ENCODE results near the gene DAZL.

DAZL gene

DNA sequence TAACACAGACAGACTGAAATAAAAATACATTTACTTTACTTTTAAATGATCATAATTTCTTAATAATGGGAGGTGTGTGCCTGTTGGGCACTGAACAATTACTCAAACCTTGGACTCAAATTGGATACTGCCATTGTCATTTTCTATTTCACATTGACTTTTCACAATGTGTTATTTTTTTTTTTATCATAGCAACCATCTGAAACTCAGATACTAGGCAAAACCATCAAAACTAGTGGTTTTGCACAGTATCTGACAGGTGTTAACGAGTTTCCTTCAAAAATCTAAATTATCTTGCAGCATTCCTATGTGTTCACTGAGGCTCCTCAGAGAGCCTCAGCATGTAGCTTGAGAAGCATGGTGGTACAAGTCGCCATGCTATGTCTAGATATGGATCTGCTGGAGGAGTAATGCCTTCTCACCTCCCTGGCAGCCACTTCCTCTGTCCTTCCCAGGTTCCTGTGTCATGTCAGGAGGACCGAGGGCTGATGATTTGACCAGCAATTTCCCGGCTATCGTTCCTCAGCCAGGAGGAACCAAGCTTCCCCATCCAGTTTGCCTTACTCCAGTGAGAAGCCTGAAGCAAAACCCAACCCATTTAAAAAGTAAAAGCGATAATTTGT lies 61.9 kb downstream of the DAZL start:
- DNase-seq: no peak

GRCh38 chr3:16538507-16538906 lies 66.7 kb downstream of the DAZL start:
- no peak for DNase-seq

DNA sequence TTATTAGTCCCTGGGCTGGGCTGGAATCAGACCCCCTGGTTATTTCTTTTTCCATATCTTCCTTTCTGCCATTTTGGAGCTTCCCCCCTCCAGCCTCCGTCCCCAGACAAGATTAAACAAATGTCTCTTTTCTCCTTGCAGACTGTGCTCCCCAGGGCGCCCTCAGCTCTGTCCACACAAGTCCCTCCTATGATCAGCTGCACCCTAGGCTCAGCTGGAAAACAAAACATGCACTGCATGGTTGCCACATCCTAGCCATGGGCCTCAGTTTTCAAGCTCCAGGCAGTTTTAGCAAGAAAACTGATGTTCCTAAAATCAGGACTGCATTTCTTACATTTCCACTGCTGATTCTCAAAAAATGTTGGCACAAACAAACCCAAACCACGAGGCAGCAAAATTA lies 68.2 kb downstream of the DAZL start:
- DNase-seq: no peak

Measured in NCI-H2029 (cell line).